ENCODE measurements around the gene TMEM270.
A peak's percentile ranks its signal among the peaks of the same experiment; 100 is the strongest.

TMEM270 gene

GRCh38 chr7:73908123-73908611 lies 47.2 kb downstream of the TMEM270 start:
- no peak for DNase-seq (ENCODE audit: low spot score)

GRCh38 chr7:73909051-73909941 lies 48.3 kb downstream of the TMEM270 start:
- peak; percentile 33 for DNase-seq (ENCODE audit: low spot score)

- DNase-seq (ENCODE audit: low spot score): no peak
These were observed 49.0 kb downstream of the TMEM270 start for GRCh38 chr7:73909996-73910395.

GRCh38 chr7:73912223-73912622 lies 51.3 kb downstream of the TMEM270 start:
- no peak for DNase-seq (ENCODE audit: low spot score)
